Gastroesophageal sphincter (tissue), 3 donors: ENCODE data around the gene ACP7.

Experiments used
- CTCF ChIP-seq, 4 experiments: fragments of 200-600 bp in 2 of 4; fragments of 450-650 bp in 2 of 4; sonication (generic) in 1 of 4; IDR thresholded peaks; one replicate each; pipeline ENCODE4 v1.5.1; 2017 to 2019; ENCODE audit warnings: antibody characterized with exemption in 4 of 4, mild to moderate bottlenecking in 2 of 4, moderate library complexity in 2 of 4
- EP300 ChIP-seq: sonication (generic); formaldehyde crosslinking; IDR thresholded peaks from one replicate; pipeline ENCODE4 v1.6.1; 2017; ENCODE audit warnings: antibody characterized with exemption, mild to moderate bottlenecking
- POLR2A ChIP-seq, 2 donors: fragments of 450-650 bp; IDR thresholded peaks; one replicate each; pipeline ENCODE4 v1.6.1; 2017; ENCODE audit warnings: antibody characterized with exemption in 2 of 2, mild to moderate bottlenecking in 2 of 2, moderate library complexity in 1 of 2
- POLR2AphosphoS5 ChIP-seq: sonication (generic); formaldehyde crosslinking; IDR thresholded peaks from one replicate; pipeline ENCODE4 v1.6.1; 2017; ENCODE audit warnings: antibody characterized with exemption

DNA sequence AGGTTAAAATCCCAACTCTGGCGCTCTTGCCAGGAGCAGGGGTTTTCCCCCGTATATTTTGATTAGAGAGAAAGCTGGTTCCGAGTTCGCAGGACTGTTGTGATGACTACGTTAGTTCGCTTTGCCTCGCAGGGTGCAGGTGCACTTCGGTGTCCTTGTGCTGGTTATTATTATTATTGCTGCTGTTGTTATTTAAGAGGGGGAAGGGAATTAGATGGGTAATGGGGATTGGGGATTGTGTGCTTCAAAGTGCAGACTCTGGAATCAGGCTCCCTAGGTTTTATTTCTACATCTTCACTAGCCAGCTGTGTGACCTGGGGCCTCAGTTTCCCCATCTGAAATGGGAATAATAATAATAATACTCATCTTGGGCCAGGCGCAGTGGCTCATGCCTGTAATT is 15.2 kb downstream of the ACP7 start:
- TF ChIP-seq POLR2A (IDR thresholded peaks at IDR 0.05) = no peak
- no peak for TF ChIP-seq CTCF (IDR thresholded peaks at IDR 0.05)
- TF ChIP-seq EP300 = no peak
- TF ChIP-seq POLR2AphosphoS5 = no peak
